Measurements from ENCODE around the gene USH1C. TPM values are rescaled to one million over a fixed set of nuclear protein-coding genes. Genes with fewer than 3 reads are reported as not detected.

The USH1C gene
- total RNA-seq, 2 experiments from 2014 or later = not detected

DNA sequence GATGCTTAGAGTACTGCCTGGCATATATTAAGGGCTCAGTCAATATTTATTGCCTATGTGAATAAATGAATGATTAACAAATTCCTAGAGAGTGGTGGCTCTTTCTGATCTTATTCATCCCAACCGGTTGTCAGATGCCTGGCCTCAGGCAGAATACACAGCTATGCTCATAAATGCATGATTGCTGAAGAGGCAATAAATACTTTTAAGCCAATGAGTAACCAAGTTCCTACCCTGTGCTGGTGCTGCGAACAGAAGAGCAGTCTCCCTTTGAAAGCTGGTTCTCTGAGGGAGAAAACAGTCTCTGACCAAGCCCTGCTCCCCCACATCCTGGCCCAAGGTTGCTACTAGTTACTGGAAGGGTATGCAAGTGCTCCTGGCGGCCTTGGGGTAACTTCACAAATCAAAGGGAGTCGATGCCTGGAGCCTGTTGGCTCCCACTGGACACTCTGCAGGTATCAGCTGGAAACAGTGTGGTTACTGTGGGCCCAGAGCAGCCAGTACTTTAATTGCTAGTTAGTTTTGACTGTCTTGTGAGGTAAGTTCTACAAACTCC lies 2.8 kb downstream of the USH1C start:
- POLR2A ChIA-PET = no interaction called here
- Mint-ChIP-seq H3K27ac (no peak overlapping the region), H3K4me1 (ENCODE audit: low read depth) (no peaks in the 10 kb centered on the region), H3K27me3 (ENCODE audit: low read depth) (peaks cover 28% of the 10 kb centered on the region), H3K9me3 (ENCODE audit: insufficient read depth) (no peaks in the 10 kb centered on the region), H3K36me3 (ENCODE audit: low read depth) (no peaks in the 10 kb centered on the region), H3K4me3 (no peak overlapping the region)
- ATAC-seq (no peak), DNase-seq (no peak)
- CTCF ChIA-PET = no interaction called here

GRCh38 chr11:17540807-17541206 lies 3.4 kb downstream of the USH1C start:
- ATAC-seq (no peak), DNase-seq (no peak)
- peaks cover 22% of the 10 kb centered on the region for H3K27me3 Mint-ChIP-seq (ENCODE audit: low read depth)
- H3K4me1 Mint-ChIP-seq (ENCODE audit: low read depth) = no peaks in the 10 kb centered on the region
- ChIA-PET POLR2A (no interaction called here), CTCF (no interaction called here)
- H3K27ac Mint-ChIP-seq = no peak overlapping the region
- no peaks in the 10 kb centered on the region for H3K9me3 Mint-ChIP-seq (ENCODE audit: insufficient read depth)
- no peak overlapping the region for H3K4me3 Mint-ChIP-seq
- H3K36me3 Mint-ChIP-seq (ENCODE audit: low read depth) = no peaks in the 10 kb centered on the region

DNA sequence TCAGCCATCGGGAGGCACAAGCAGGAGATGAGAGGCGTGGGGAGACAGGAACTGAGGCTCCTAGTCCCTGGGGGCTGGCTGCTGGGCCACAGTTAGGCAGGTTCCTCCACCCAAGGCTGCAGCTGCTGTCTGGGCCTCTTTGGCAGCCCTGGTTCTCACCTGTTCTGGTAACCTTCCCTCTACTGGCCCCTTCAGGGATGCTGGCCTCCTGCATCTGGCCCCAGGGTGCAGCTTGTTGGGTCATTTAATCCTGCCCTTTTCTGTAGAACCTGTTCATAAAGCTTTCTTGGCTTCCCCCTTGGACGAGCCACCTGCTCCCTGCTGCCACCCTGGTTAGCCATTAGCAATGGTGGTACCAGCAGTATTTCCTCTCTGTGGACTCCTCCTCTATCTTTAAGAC lies 5.5 kb downstream of the USH1C start:
- no peak overlapping the region for H3K27ac Mint-ChIP-seq
- ChIA-PET CTCF (interaction anchor here (1.3 kb wide), 1 partner anchor 11 kb away, joined by 7 read pairs; no protein-coding TSS in a partner anchor), POLR2A (no interaction called here)
- H3K4me3 Mint-ChIP-seq = no peak overlapping the region
- no peaks in the 10 kb centered on the region for H3K36me3 Mint-ChIP-seq (ENCODE audit: low read depth)
- ATAC-seq (no peak), DNase-seq (no peak)
- H3K27me3 Mint-ChIP-seq (ENCODE audit: low read depth) = peaks cover 14% of the 10 kb centered on the region
- H3K4me1 Mint-ChIP-seq (ENCODE audit: low read depth) = no peaks in the 10 kb centered on the region
- no peaks in the 10 kb centered on the region for H3K9me3 Mint-ChIP-seq (ENCODE audit: insufficient read depth)

DNA sequence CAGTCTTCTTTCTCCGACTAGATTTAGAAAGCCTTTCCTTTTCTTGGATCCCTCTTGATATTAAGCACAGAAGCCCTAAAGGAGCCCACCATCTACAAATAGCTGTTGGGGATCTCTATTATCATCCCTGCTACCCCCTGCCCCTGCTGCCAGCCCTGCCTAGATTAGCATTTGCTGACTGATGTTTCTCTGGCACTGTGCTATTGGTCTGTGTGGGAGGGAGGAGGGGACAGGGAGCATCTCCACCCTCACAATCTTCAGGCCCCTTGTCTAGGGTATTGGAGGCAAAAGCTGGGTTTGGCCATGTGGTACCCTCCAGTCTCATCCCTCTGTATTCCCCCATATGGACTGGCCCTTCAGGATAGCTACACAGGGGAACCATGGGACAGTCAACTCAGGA lies 6.2 kb downstream of the USH1C start:
- Mint-ChIP-seq H3K27me3 (ENCODE audit: low read depth) (peaks cover 12% of the 10 kb centered on the region), H3K36me3 (ENCODE audit: low read depth) (no peaks in the 10 kb centered on the region), H3K4me3 (no peak overlapping the region), H3K4me1 (ENCODE audit: low read depth) (no peaks in the 10 kb centered on the region), H3K27ac (no peak overlapping the region), H3K9me3 (ENCODE audit: insufficient read depth) (no peaks in the 10 kb centered on the region)
- ChIA-PET POLR2A (no interaction called here), CTCF (interaction anchor here (1.3 kb wide), 1 partner anchor 10 kb away, joined by 7 read pairs; no protein-coding TSS in a partner anchor)
- DNase-seq (no peak), ATAC-seq (no peak)

GRCh38 chr11:17537261-17537660 lies 7.0 kb downstream of the USH1C start:
- CTCF ChIA-PET = interaction anchor here (1.3 kb wide), 1 partner anchor 9 kb away, joined by 7 read pairs; no protein-coding TSS in a partner anchor
- H3K9me3 Mint-ChIP-seq (ENCODE audit: insufficient read depth) = no peaks in the 10 kb centered on the region
- POLR2A ChIA-PET = interaction anchor here (0.6 kb wide), 1 partner anchor 758 kb away, joined by 3 read pairs; no protein-coding TSS in a partner anchor
- DNase-seq (no peak), ATAC-seq (no peak)
- H3K4me1 Mint-ChIP-seq (ENCODE audit: low read depth) = no peaks in the 10 kb centered on the region
- peaks cover 12% of the 10 kb centered on the region for H3K27me3 Mint-ChIP-seq (ENCODE audit: low read depth)
- H3K4me3 Mint-ChIP-seq = no peak overlapping the region
- H3K36me3 Mint-ChIP-seq (ENCODE audit: low read depth) = no peaks in the 10 kb centered on the region
- H3K27ac Mint-ChIP-seq = no peak overlapping the region

DNA sequence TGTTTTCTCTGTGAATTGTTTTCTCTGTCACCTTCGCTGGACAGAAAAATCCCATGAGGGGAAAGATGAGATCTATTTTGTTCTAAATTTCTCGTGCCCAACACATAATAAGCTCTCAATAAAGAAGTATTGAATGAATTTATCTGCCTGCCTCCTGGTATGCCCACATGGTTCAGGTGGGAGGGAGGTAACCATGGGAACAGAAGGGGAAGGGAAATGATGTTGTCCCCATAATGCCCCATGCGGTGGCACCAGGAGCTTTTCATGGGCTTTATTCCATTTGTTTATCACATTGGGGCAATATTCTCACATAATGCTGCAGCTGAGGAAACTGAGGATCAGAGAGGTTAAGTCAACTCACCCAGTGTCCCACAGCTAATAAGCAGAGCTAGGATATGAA lies 8.7 kb downstream of the USH1C start:
- Mint-ChIP-seq H3K4me1 (ENCODE audit: low read depth) (no peaks in the 10 kb centered on the region), H3K27ac (no peak overlapping the region), H3K27me3 (ENCODE audit: low read depth) (peaks cover 16% of the 10 kb centered on the region), H3K9me3 (ENCODE audit: insufficient read depth) (no peaks in the 10 kb centered on the region), H3K36me3 (ENCODE audit: low read depth) (no peaks in the 10 kb centered on the region), H3K4me3 (no peak overlapping the region)
- ATAC-seq (no peak), DNase-seq (no peak)
- ChIA-PET POLR2A (no interaction called here), CTCF (interaction anchor here (1.1 kb wide), 1 partner anchor 13 kb away, joined by 3 read pairs; no protein-coding TSS in a partner anchor)

DNA sequence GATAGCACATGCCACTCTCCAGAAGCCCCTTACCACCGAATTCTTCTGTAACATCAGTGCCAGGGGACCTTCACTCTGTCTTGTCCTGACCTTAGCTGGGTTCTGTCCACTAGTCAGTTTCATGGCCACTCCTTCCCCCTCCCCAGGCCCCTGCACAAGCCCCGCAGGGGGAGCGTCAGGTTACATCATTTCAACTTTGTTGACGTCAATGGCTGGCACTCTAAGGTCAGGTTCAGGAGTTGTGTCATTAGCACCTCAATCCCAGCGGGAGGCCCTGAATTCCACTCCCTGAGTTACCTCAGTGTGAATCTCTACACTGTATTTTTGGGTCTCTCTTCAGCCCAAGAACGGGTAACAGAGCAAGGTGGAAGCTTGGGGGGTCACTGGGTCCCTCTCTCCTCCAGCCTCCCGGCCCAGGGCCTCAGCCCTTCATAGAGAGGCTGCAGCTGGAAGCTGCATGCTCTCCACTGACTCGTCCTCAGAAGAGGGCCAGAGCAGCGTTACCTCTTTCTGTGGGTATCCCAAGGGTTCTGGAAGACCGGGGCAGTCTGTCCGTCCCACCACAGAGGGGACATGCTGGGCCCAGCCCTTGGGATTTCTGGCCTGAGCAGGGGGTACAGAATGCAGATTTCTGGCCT lies 10.3 kb downstream of the USH1C start:
- Mint-ChIP-seq H3K36me3 (ENCODE audit: low read depth) (no peaks in the 10 kb centered on the region), H3K4me3 (no peak overlapping the region), H3K4me1 (ENCODE audit: low read depth) (no peaks in the 10 kb centered on the region), H3K27ac (no peak overlapping the region), H3K9me3 (ENCODE audit: insufficient read depth) (no peaks in the 10 kb centered on the region), H3K27me3 (ENCODE audit: low read depth) (peaks cover 14% of the 10 kb centered on the region)
- POLR2A ChIA-PET = no interaction called here
- no peak for DNase-seq
- CTCF ChIA-PET = no interaction called here
- no peak for ATAC-seq

GRCh38 chr11:17533341-17533740 lies 10.9 kb downstream of the USH1C start:
- Mint-ChIP-seq H3K27me3 (ENCODE audit: low read depth) (peaks cover 14% of the 10 kb centered on the region), H3K27ac (no peak overlapping the region), H3K4me1 (ENCODE audit: low read depth) (no peaks in the 10 kb centered on the region), H3K9me3 (ENCODE audit: insufficient read depth) (no peaks in the 10 kb centered on the region), H3K4me3 (no peak overlapping the region), H3K36me3 (ENCODE audit: low read depth) (no peaks in the 10 kb centered on the region)
- POLR2A ChIA-PET = no interaction called here
- CTCF ChIA-PET = interaction anchor here (2.1 kb wide), 1 partner anchor 150 kb away, joined by 7 read pairs; no protein-coding TSS in a partner anchor
- DNase-seq = no peak
- no peak for ATAC-seq

GRCh38 chr11:17532784-17533183 lies 11.4 kb downstream of the USH1C start:
- ATAC-seq (no peak), DNase-seq (no peak)
- POLR2A ChIA-PET = no interaction called here
- no peak overlapping the region for H3K27ac Mint-ChIP-seq
- no peaks in the 10 kb centered on the region for H3K4me1 Mint-ChIP-seq (ENCODE audit: low read depth)
- no peaks in the 10 kb centered on the region for H3K9me3 Mint-ChIP-seq (ENCODE audit: insufficient read depth)
- H3K27me3 Mint-ChIP-seq (ENCODE audit: low read depth) = peaks cover 14% of the 10 kb centered on the region
- H3K36me3 Mint-ChIP-seq (ENCODE audit: low read depth) = no peaks in the 10 kb centered on the region
- H3K4me3 Mint-ChIP-seq = no peak overlapping the region
- CTCF ChIA-PET = interaction anchor here (2.1 kb wide), 1 partner anchor 149 kb away, joined by 7 read pairs; no protein-coding TSS in a partner anchor

GRCh38 chr11:17531636-17532113 lies 12.5 kb downstream of the USH1C start:
- Mint-ChIP-seq H3K4me1 (ENCODE audit: low read depth) (no peaks in the 10 kb centered on the region), H3K4me3 (no peak overlapping the region), H3K9me3 (ENCODE audit: insufficient read depth) (no peaks in the 10 kb centered on the region), H3K36me3 (ENCODE audit: low read depth) (no peaks in the 10 kb centered on the region), H3K27me3 (ENCODE audit: low read depth) (peaks cover 7% of the 10 kb centered on the region), H3K27ac (no peak overlapping the region)
- ATAC-seq (no peak), DNase-seq (no peak)
- CTCF ChIA-PET = interaction anchor here (2.1 kb wide), 1 partner anchor 148 kb away, joined by 7 read pairs; no protein-coding TSS in a partner anchor
- POLR2A ChIA-PET = no interaction called here

GRCh38 chr11:17531071-17531600 lies 13.1 kb downstream of the USH1C start:
- no peak overlapping the region for H3K27ac Mint-ChIP-seq
- H3K4me3 Mint-ChIP-seq = no peak overlapping the region
- peaks cover 4% of the 10 kb centered on the region for H3K27me3 Mint-ChIP-seq (ENCODE audit: low read depth)
- CTCF ChIA-PET = interaction anchor here (2.1 kb wide), 1 partner anchor 147 kb away, joined by 7 read pairs; no protein-coding TSS in a partner anchor
- H3K36me3 Mint-ChIP-seq (ENCODE audit: low read depth) = no peaks in the 10 kb centered on the region
- no peak for ATAC-seq
- H3K4me1 Mint-ChIP-seq (ENCODE audit: low read depth) = no peaks in the 10 kb centered on the region
- POLR2A ChIA-PET = no interaction called here
- DNase-seq = no peak
- no peaks in the 10 kb centered on the region for H3K9me3 Mint-ChIP-seq (ENCODE audit: insufficient read depth)

GRCh38 chr11:17529844-17530185 lies 14.4 kb downstream of the USH1C start:
- no peak for DNase-seq
- ChIA-PET CTCF (no interaction called here), POLR2A (no interaction called here)
- Mint-ChIP-seq H3K27me3 (ENCODE audit: low read depth) (peaks cover 4% of the 10 kb centered on the region), H3K9me3 (ENCODE audit: insufficient read depth) (no peaks in the 10 kb centered on the region), H3K4me3 (no peak overlapping the region), H3K36me3 (ENCODE audit: low read depth) (no peaks in the 10 kb centered on the region), H3K4me1 (ENCODE audit: low read depth) (no peaks in the 10 kb centered on the region), H3K27ac (no peak overlapping the region)
- ATAC-seq = no peak

Measured in activated CD8-positive, alpha-beta T cell treated with anti-CD3 and anti-CD28 coated beads, Interleukin-2, amount 10 ng/mL, durations not matched to agents 7 days and 5 days (primary cell).